HG03520 (cell line): ENCODE data around the gene BCAS3.

ENCODE experiments used
- ATAC-seq: cut with Tn5 transposase; IDR thresholded peaks from one replicate; pipeline ENCODE4 v1.9.1; 2021; ENCODE audit warnings: mild to moderate bottlenecking, moderate library complexity; ENCODE audit not compliant: unreplicated experiment

BCAS3 gene

GRCh38 chr17:61183793-61184192, 506.1 kb downstream of the BCAS3 start:
- no peak for ATAC-seq

GRCh38 chr17:61185385-61185784, 507.7 kb downstream of the BCAS3 start:
- no peak for ATAC-seq

DNA sequence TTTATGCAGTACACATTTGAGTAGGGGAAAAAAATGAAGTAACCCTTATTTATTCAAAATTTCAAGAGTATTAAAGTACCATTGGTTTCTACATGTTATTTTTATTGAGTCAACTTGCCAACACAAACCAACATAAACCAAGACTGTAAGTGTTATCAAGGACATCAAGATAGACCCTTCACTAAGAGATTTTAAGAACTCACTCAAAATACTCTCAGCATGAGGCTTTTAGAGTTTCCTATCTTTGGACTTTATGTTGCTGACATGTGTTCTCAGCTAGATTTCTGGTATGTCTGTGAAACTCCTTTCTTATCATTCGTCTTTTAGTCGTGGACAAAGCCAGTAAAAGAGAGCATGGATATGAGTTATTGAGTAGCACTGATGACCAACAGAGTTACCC, 509.4 kb downstream of the BCAS3 start:
- ATAC-seq = no peak

GRCh38 chr17:61188081-61188480, 510.4 kb downstream of the BCAS3 start:
- no peak for ATAC-seq

- no peak for ATAC-seq
Measured at GRCh38 chr17:61189968-61190367, 512.3 kb downstream of the BCAS3 start.

- no peak for ATAC-seq
Measured at GRCh38 chr17:61196302-61196704, 518.7 kb downstream of the BCAS3 start.

- no peak for ATAC-seq
Measured at GRCh38 chr17:61196799-61197198, 519.1 kb downstream of the BCAS3 start.

GRCh38 chr17:61199431-61200338, 522.0 kb downstream of the BCAS3 start:
- ATAC-seq = no peak

GRCh38 chr17:61200339-61200715, 522.7 kb downstream of the BCAS3 start:
- no peak for ATAC-seq

GRCh38 chr17:61201211-61201610, 523.6 kb downstream of the BCAS3 start:
- no peak for ATAC-seq

DNA sequence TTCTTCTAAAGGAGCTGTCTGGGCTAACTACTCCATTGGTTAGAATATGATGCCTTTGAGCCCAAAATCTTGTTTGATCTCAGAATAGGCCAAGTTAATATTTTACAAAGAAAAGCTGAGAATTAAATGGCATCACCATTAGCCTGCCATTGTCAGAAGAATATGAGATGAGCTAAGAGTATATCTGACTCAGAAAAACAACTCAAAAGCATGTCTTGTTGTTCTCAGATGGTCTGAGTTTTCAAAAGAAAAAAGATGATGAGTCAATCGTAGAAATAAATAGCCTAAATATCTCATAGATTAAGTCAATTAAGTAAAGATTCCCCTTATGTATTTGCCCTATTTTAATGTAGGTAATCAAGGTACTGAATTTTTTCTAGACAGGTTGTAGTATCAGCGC, 524.9 kb downstream of the BCAS3 start:
- ATAC-seq = no peak

DNA sequence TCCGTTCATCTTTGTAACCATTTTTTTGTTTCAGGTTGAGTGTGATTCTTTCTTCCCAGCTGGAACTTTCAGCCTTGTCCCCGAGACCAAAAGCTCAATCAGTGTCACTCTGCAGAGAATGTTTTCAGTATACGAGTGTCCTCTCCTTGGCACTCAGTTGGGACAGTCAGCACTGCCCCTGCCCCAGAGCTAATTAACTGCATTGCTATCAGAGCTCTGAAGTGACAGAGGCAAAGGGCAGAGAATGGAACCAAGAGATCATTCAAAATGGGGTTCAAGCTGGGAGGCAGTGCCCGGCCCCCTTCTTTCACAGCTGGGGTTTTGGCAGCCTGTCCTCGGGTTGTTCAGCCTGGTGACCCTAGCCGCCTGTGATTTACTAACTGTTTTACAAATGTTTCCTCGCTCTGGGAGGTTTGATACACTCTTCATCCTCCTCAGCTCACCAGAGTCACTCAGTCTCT, 526.0 kb downstream of the BCAS3 start:
- ATAC-seq = no peak

GRCh38 chr17:61204456-61204855, 526.8 kb downstream of the BCAS3 start:
- ATAC-seq = no peak

DNA sequence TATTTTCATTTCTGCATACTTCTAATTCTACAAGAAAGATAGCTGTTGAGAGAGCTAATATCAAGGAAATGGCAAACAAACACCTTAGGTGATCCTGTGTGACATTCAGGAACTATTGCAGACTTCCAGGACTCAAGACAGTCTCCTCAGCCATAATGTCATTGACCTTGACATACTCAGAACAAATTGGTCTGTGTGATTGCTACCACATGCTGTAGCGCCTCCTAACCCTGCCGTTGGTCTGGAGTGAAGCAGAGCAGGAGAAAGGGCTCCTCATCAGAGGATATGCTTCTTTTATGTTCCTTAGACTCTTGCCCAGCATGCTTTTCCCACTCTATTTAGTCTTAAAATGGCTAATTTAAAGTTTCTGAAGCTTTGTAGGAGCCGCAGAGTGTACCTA, 527.8 kb downstream of the BCAS3 start:
- ATAC-seq = no peak

- no peak for ATAC-seq
Measured at GRCh38 chr17:61205931-61206330, 528.3 kb downstream of the BCAS3 start.

DNA sequence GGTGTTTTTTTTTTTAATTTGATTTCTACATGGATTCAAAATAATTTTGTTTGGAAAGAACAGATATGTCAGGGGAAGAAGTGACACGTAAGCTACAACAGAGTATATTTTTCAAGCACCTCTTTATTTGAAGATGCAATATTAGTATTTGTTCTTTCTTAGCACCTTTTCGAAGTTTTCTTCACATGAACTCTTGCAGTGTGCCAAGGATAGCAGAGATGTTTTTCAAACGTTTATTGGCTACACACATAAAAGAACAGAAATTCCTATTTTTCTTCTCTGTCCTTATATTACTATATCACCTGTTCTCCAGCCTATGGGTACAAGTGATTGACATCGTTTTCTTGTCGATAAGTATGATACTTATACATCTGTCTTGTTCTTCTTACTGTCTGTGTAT, 529.3 kb downstream of the BCAS3 start:
- no peak for ATAC-seq

DNA sequence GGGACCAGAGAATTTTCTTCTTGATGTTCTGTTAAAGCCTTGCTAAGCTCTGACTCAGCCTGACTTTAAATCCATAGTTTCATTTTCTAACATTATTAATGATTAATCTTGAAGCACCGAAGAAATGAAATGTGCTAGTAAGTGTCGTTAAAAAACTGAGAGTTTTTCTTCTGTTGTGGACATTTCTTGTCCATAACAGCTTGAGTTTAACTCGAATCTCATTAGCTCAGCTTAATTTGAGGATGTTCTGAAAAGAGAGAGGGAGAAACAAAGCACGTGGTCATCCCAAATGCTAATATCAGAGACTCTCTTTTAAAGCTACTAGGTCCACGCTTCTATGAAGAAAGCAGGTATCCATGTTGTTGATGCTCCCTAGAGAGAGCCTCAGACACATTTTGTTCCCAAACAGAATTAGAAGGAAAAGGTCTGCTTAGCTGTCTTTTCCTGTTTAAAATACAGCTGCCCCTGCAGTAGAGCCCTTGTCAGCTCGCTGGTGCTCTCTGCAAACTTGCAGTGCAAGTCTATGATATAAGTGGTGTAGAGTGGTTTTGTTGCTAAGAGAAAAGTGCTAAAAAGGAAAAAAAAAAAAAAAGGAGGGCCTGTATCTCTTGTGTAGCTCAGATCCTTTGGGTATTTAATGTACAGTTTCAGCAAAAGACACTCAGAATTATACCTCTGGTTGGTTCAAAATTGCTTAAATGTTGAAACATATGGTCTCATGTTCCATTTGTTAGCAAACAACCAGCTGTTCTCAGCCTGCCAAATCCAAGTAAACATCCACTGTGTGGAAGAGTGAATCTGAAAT, 530.9 kb downstream of the BCAS3 start:
- no peak for ATAC-seq

GRCh38 chr17:61209106-61209439, 531.4 kb downstream of the BCAS3 start:
- no peak for ATAC-seq

DNA sequence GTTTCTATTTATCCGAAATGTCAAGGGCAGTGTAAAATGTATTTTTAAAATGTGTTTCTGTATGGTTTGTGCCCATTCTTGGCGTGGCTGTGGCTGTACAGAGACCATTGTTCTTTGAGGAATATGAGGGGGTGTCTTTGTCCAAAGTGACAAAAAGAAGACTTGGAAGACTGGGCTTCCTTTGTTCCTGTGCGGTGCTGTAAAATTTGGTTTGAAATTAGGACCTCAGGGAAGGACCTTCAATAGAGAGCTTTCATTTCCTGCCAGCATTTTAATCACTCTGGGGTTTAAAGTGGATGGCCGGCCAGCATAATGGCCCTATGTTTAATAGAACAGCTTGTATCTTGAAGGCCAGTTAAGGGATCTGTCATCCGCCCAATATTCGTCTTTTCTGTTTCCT, 531.9 kb downstream of the BCAS3 start:
- no peak for ATAC-seq

- no peak for ATAC-seq
Measured at GRCh38 chr17:61211236-61211635, 533.6 kb downstream of the BCAS3 start.

GRCh38 chr17:61212655-61213054, 535.0 kb downstream of the BCAS3 start:
- no peak for ATAC-seq

DNA sequence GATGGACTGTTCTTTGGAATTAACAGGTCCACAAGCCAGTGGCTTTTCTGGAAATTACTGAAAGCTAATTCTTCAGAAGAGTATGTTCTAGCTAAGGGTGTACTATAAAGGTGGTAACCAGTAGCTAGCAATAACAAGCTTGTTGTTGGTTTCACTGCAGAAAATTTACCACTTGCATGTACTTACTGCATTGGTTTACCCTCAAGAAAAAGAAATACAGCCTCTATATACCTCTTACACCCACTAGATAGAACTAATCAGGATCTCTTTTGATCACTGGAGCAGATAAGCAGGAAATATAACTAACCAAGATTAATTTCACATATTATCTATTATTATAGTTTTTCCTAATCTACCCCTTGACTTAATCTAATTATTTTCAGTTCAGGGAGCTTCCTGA, 537.1 kb downstream of the BCAS3 start:
- no peak for ATAC-seq
